Measurements from ENCODE around the gene LUZP2.
"Not testable (repeated sequence)": the region's sequence is repeated elsewhere in the genome, so short reads cannot be mapped to it uniquely, and the experiment has no call there.

Gene LUZP2

DNA sequence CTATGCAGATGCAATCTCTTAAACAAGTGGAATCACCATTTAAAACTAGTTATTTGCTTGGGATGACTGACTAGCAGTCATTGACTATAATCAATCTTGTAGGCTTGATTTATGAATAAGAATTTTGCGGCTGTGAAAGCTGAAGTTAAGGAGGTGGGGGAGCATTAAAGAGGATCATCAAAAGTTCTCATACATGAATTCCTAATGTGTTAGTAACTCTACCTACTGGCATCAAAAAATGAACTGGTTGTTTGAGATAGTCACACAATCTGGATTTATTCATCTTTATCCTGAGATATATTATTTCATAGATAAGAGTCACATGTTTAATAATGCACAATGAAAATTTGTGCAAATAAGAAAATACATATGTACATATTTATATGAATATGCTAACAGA lies 393.6 kb downstream of the LUZP2 start:
- TF ChIP-seq, protein P1, sequence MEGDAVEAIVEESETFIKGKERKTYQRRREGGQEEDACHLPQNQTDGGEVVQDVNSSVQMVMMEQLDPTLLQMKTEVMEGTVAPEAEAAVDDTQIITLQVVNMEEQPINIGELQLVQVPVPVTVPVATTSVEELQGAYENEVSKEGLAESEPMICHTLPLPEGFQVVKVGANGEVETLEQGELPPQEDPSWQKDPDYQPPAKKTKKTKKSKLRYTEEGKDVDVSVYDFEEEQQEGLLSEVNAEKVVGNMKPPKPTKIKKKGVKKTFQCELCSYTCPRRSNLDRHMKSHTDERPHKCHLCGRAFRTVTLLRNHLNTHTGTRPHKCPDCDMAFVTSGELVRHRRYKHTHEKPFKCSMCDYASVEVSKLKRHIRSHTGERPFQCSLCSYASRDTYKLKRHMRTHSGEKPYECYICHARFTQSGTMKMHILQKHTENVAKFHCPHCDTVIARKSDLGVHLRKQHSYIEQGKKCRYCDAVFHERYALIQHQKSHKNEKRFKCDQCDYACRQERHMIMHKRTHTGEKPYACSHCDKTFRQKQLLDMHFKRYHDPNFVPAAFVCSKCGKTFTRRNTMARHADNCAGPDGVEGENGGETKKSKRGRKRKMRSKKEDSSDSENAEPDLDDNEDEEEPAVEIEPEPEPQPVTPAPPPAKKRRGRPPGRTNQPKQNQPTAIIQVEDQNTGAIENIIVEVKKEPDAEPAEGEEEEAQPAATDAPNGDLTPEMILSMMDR (IDR thresholded peaks at IDR 0.05; ENCODE audit: insufficient read depth, low read length, missing control alignments): no peak
- ChIA-PET POLR2A (no interaction called here), CTCF (no interaction called here)
- no peak for DNase-seq (ENCODE audit: low read depth, low spot score)
- no peak overlapping the region for H3K4me3 ChIP-seq (ENCODE audit: low read depth, low read length)

GRCh38 chr11:24891845-24892492 lies 395.1 kb downstream of the LUZP2 start:
- DNase-seq (ENCODE audit: low read depth, low spot score); POLR2A ChIA-PET; CTCF ChIA-PET; H3K4me3 ChIP-seq (ENCODE audit: low read depth, low read length): not testable (repeated sequence)

GRCh38 chr11:24896118-24896835 lies 399.4 kb downstream of the LUZP2 start:
- TF ChIP-seq, protein P1 (IDR thresholded peaks at IDR 0.05; ENCODE audit: insufficient read depth, low read length, missing control alignments): no peak
- ChIA-PET POLR2A (no interaction called here), CTCF (no interaction called here)
- no peak overlapping the region for H3K4me3 ChIP-seq (ENCODE audit: low read depth, low read length)
- no peak for DNase-seq (ENCODE audit: low read depth, low spot score)

- H3K4me3 ChIP-seq (ENCODE audit: low read depth, low read length): no peak overlapping the region
- TF ChIP-seq, protein P1 (IDR thresholded peaks at IDR 0.05; ENCODE audit: insufficient read depth, low read length, missing control alignments): no peak
- CTCF ChIA-PET: no interaction called here
- DNase-seq (ENCODE audit: low read depth, low spot score): no peak
- POLR2A ChIA-PET: no interaction called here
These were observed 403.7 kb downstream of the LUZP2 start for GRCh38 chr11:24900514-24900913.

DNA sequence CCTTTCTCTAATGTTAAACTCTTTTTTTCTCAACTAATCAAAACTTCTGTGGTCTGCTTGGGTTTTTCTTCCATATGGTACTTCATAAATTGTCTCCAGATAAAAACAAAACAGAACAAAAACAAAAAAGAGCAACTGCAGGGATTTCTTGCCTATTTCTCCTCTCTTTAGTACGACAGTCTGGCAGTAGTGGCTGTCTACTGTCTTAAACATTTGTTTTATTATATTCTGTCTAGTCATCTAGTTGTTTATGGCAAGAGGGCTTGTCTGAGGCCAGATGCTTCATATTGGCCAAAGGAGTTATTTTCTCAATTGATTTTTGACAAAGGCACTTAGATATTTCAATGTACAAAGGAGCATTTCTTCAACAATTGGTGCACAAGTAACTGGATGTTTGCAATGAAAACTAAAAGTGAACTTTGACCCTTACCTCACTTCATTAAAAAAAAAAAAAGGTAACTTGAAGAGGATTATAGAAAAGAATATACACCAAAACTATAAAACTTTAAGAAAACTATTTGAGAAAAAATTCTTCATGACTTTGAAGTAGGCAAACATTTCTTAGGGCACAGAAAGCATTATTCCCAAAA lies 404.2 kb downstream of the LUZP2 start:
- POLR2A ChIA-PET: no interaction called here
- no peak for DNase-seq (ENCODE audit: low read depth, low spot score)
- TF ChIP-seq, protein P1 (IDR thresholded peaks at IDR 0.05; ENCODE audit: insufficient read depth, low read length, missing control alignments): no peak
- H3K4me3 ChIP-seq (ENCODE audit: low read depth, low read length): no peak overlapping the region
- CTCF ChIA-PET: no interaction called here

- TF ChIP-seq, protein P1 (IDR thresholded peaks at IDR 0.05; ENCODE audit: insufficient read depth, low read length, missing control alignments): no peak
- no peak overlapping the region for H3K4me3 ChIP-seq (ENCODE audit: low read depth, low read length)
- CTCF ChIA-PET: no interaction called here
- POLR2A ChIA-PET: no interaction called here
- DNase-seq (ENCODE audit: low read depth, low spot score): no peak
These were observed 406.7 kb downstream of the LUZP2 start for GRCh38 chr11:24903555-24903954.

All from AG04449 (cell line).